ENCODE measurements around the gene SNRPD2. TPM values are rescaled to one million over a fixed set of nuclear protein-coding genes. Genes with fewer than 3 reads are reported as not detected.

SNRPD2 gene
- total and polyA plus RNA-seq, 3 experiments from 2014 or later, result 738 to 1,016 (median 747) TPM

DNA sequence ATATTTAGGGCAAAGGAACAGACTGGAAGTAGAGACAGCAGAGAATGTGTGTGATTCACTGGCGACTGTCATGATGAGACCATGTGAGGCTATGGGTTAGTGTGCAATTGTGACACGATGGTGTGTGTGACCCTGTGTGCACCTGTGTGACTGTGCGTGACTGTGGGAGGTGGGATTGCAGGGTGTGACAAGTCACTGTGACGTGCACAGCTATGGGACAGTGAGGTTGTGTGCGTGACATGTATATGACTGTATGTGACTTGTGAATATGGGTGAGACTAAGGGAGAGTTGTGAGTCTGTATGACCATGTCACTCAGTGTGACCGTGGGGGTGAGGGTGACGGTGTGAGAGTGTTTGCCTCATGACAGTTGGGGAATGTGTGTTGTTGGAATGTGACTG, 27.2 kb downstream of the SNRPD2 start:
- Histone ChIP-seq H3K4me1 (ENCODE audit: insufficient read depth, low read length) (peaks cover 19% of the 10 kb centered on the region), H3K36me3 (ENCODE audit: insufficient read depth, low read length) (no peaks in the 10 kb centered on the region), H3K27me3 (ENCODE audit: insufficient read depth, low read length, poor library complexity, severe bottlenecking) (no peaks in the 10 kb centered on the region), H3K4me3 (ENCODE audit: low read length) (no peak overlapping the region), H3K27ac (ENCODE audit: low read depth, low read length) (no peak overlapping the region), H3K9me3 (ENCODE audit: low read length) (no peaks in the 10 kb centered on the region)
- peak overlapping the region in 1 of 8 donors; percentile 3 for H3K27ac Mint-ChIP-seq
- ChIA-PET POLR2A (no interaction called here), CTCF (interaction anchor here (0.9 to 1.9 kb wide), 2 partner anchors 12 to 22 kb away, joined by 3 to 5 read pairs; no protein-coding TSS in a partner anchor)
- DNase-seq, result no peak
- peaks cover 4 to 13% of the 10 kb centered on the region in 2 donors for H3K27me3 Mint-ChIP-seq
- H3K9me3 Mint-ChIP-seq, result no peaks in the 10 kb centered on the region
- H3K4me1 Mint-ChIP-seq, result peaks cover 18 to 23% (median 19%) of the 10 kb centered on the region in 3 donors
- H3K4me3 Mint-ChIP-seq, result peak overlapping the region in 1 of 7 donors; percentile 27
- peaks cover 0 to 4% (median 2%) of the 10 kb centered on the region in 3 donors for H3K36me3 Mint-ChIP-seq

DNA sequence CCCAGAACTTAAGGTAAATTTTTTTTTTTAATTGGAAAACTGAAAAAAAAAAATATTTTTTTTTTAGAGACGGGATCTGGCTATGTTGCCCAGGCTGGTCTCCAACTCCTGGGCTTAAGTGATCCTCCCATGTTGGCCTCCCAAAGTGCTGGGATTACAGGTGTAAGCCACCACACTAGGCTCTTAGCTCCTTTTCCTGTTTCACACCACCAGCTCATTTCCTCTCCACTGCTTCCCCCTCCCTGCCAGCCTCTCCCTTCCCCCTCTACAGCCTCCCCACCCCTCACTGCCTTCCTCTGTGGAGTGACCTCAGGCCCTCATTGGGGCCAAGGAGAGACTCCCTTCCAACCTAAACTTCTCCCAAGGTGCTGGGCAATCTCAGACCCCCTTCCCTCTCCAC, 28.0 kb downstream of the SNRPD2 start:
- peaks cover 0 to 4% (median 2%) of the 10 kb centered on the region in 3 donors for H3K36me3 Mint-ChIP-seq
- no peaks in the 10 kb centered on the region for H3K9me3 Mint-ChIP-seq
- peak overlapping the region in 1 of 8 donors; percentile 32 for H3K27ac Mint-ChIP-seq
- H3K4me3 Mint-ChIP-seq, result no peak overlapping the region
- H3K4me1 Mint-ChIP-seq, result peaks cover 11 to 15% (median 13%) of the 10 kb centered on the region in 3 donors
- no peaks in the 10 kb centered on the region for H3K27me3 ChIP-seq (ENCODE audit: insufficient read depth, low read length, poor library complexity, severe bottlenecking)
- H3K4me3 ChIP-seq (ENCODE audit: low read length), result no peak overlapping the region
- peaks cover 7 to 20% of the 10 kb centered on the region in 2 donors for H3K27me3 Mint-ChIP-seq
- POLR2A ChIA-PET, result no interaction called here
- CTCF ChIA-PET, result interaction anchor here (1.9 kb wide), 1 partner anchor 21 kb away, joined by 5 read pairs; no protein-coding TSS in a partner anchor
- H3K4me1 ChIP-seq (ENCODE audit: insufficient read depth, low read length), result peaks cover 11% of the 10 kb centered on the region
- no peaks in the 10 kb centered on the region for H3K36me3 ChIP-seq (ENCODE audit: insufficient read depth, low read length)
- DNase-seq, result no peak
- no peaks in the 10 kb centered on the region for H3K9me3 ChIP-seq (ENCODE audit: low read length)
- H3K27ac ChIP-seq (ENCODE audit: low read depth, low read length), result no peak overlapping the region

DNA sequence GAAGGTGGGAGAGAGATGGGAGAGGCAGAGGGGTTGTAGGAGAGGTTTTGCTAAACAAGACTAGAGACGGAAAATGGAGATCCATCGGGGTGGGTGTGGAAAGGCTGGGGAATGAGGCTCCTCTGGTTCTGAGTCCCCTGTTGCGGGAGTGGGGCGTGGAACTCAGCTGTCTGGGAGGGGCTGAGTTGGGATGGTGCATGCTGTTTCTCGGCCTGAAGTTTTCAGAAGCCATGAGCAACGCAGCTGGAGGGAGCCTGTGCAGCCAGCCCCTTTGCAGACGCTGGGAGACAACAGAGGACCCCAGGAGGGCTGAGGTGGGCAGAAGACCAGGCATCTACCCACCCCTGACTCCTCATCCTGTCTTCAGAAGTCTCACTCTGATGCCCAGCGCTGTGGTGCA, 31.1 kb downstream of the SNRPD2 start:
- H3K4me3 Mint-ChIP-seq, result no peak overlapping the region
- Histone ChIP-seq H3K4me1 (ENCODE audit: insufficient read depth, low read length) (no peaks in the 10 kb centered on the region), H3K4me3 (ENCODE audit: low read length) (no peak overlapping the region), H3K9me3 (ENCODE audit: low read length) (no peaks in the 10 kb centered on the region), H3K27me3 (ENCODE audit: insufficient read depth, low read length, poor library complexity, severe bottlenecking) (no peaks in the 10 kb centered on the region), H3K27ac (ENCODE audit: low read depth, low read length) (no peak overlapping the region), H3K36me3 (ENCODE audit: insufficient read depth, low read length) (no peaks in the 10 kb centered on the region)
- peaks cover 7 to 22% of the 10 kb centered on the region in 2 donors for H3K27me3 Mint-ChIP-seq
- ChIA-PET CTCF (interaction anchor here (0.7 kb wide), 1 partner anchor 15 kb away, joined by 3 read pairs; no protein-coding TSS in a partner anchor), POLR2A (no interaction called here)
- no peak for DNase-seq
- H3K4me1 Mint-ChIP-seq, result no peaks in the 10 kb centered on the region
- H3K36me3 Mint-ChIP-seq, result peaks cover 0 to 2% (median 0%) of the 10 kb centered on the region in 3 donors
- no peaks in the 10 kb centered on the region for H3K9me3 Mint-ChIP-seq
- no peak overlapping the region for H3K27ac Mint-ChIP-seq

DNA sequence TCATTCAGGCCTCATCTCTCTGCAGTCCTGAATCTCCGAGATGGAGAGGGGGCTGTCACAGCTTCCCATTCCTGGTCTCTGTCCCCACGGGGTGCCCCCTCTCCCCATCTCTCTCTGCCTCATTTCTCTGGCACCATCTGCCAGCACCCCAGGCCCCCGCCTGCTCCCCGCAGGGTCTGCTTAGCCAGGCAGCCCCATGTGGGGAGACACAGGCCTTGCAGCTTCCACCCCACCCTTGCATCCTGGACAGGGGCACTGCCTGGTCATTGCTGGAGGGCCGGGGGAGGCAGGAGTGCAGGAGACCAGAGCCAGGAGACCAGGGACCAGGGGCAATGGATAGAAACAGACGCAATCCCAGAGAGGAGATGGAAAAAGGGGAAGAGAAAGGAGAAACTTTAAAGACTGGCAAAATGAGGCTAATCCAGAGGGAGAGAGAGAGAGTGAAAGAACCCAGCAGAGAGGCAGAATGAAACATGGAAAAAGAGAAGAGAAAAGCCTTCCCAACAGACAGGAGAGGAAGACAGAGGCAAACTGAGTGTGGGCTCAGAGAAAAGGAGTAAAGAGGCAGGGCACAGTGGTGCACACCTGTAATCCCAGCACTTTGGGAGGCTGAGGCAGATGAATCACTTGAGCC, 32.5 kb downstream of the SNRPD2 start:
- no peak for DNase-seq
- H3K36me3 Mint-ChIP-seq, result peaks cover 0 to 2% (median 0%) of the 10 kb centered on the region in 3 donors
- H3K4me1 Mint-ChIP-seq, result no peaks in the 10 kb centered on the region
- H3K4me3 Mint-ChIP-seq, result no peak overlapping the region
- H3K9me3 ChIP-seq (ENCODE audit: low read length), result no peaks in the 10 kb centered on the region
- no peak overlapping the region for H3K4me3 ChIP-seq (ENCODE audit: low read length)
- H3K27ac ChIP-seq (ENCODE audit: low read depth, low read length), result no peak overlapping the region
- no peaks in the 10 kb centered on the region for H3K36me3 ChIP-seq (ENCODE audit: insufficient read depth, low read length)
- POLR2A ChIA-PET, result no interaction called here
- no peaks in the 10 kb centered on the region for H3K27me3 ChIP-seq (ENCODE audit: insufficient read depth, low read length, poor library complexity, severe bottlenecking)
- H3K4me1 ChIP-seq (ENCODE audit: insufficient read depth, low read length), result no peaks in the 10 kb centered on the region
- peak overlapping the region in 1 of 8 donors; percentile 61 for H3K27ac Mint-ChIP-seq
- no peaks in the 10 kb centered on the region for H3K9me3 Mint-ChIP-seq
- H3K27me3 Mint-ChIP-seq, result peaks cover 7 to 15% of the 10 kb centered on the region in 2 donors
- CTCF ChIA-PET, result no interaction called here

DNA sequence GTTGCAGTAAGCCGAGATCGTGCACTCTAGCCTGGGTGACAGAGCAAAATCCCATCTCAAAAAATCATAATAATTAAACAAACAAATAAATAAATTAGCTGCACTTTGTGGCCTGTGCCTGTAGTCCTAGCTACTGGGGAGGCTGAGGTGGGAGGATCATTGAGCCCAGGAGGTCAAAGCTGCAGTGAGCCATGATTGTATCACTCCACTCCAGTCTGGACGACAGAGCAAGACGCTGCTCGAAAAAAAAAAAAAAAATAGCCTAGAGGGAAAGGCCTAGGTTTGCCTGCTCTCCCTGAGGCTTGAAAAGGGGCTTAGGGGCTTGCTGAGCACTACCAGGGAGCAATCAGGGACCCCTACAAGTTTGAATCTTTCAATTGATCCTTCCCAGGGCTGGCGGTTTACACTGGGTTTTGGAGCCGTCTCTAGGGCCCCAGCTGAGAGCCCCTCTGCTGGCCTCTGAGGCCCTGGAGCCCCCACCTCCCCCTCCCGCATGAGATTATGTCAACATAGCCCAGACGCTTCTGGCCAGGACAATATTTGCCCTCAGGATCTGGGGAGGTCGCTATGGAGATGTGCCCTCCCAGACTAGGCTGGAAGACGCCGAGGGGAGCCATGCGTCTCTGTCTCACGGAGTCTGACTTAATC, 34.1 kb downstream of the SNRPD2 start:
- POLR2A ChIA-PET, result no interaction called here
- H3K36me3 ChIP-seq (ENCODE audit: insufficient read depth, low read length), result no peaks in the 10 kb centered on the region
- CTCF ChIA-PET, result interaction anchor here (1.3 kb wide), 1 partner anchor 12 kb away, joined by 3 read pairs; no protein-coding TSS in a partner anchor
- no peaks in the 10 kb centered on the region for H3K27me3 ChIP-seq (ENCODE audit: insufficient read depth, low read length, poor library complexity, severe bottlenecking)
- Mint-ChIP-seq H3K27me3 (peaks cover 7 to 13% of the 10 kb centered on the region in 2 donors), H3K36me3 (peaks cover 0 to 2% (median 0%) of the 10 kb centered on the region in 3 donors), H3K4me1 (no peaks in the 10 kb centered on the region), H3K9me3 (no peaks in the 10 kb centered on the region), H3K4me3 (no peak overlapping the region), H3K27ac (no peak overlapping the region)
- no peak overlapping the region for H3K4me3 ChIP-seq (ENCODE audit: low read length)
- no peak for DNase-seq
- H3K4me1 ChIP-seq (ENCODE audit: insufficient read depth, low read length), result no peaks in the 10 kb centered on the region
- H3K9me3 ChIP-seq (ENCODE audit: low read length), result no peaks in the 10 kb centered on the region
- no peak overlapping the region for H3K27ac ChIP-seq (ENCODE audit: low read depth, low read length)

DNA sequence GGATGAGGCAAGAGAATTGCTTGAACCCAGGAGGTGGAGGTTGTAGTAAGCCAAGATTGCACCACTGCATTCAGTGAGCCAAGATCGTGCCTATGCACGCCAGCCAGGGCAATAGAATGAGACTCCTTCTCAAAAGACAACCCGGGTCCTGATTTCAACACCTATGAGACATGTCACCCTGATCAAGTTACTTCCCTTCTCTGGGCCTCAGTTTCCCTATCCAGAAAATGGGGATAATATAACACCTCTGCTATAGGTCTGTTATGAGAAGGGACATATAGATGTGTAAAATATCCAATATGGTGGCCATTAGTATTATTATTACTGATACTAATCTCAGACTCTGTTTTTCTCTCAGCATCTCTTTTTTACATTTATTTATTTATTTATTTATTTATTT, 36.7 kb downstream of the SNRPD2 start:
- Histone ChIP-seq H3K4me3 (ENCODE audit: low read length) (no peak overlapping the region), H3K4me1 (ENCODE audit: insufficient read depth, low read length) (no peaks in the 10 kb centered on the region), H3K27ac (ENCODE audit: low read depth, low read length) (no peak overlapping the region), H3K9me3 (ENCODE audit: low read length) (no peaks in the 10 kb centered on the region), H3K27me3 (ENCODE audit: insufficient read depth, low read length, poor library complexity, severe bottlenecking) (no peaks in the 10 kb centered on the region), H3K36me3 (ENCODE audit: insufficient read depth, low read length) (no peaks in the 10 kb centered on the region)
- H3K4me1 Mint-ChIP-seq, result no peaks in the 10 kb centered on the region
- H3K9me3 Mint-ChIP-seq, result no peaks in the 10 kb centered on the region
- ChIA-PET CTCF (no interaction called here), POLR2A (no interaction called here)
- no peak overlapping the region for H3K27ac Mint-ChIP-seq
- H3K4me3 Mint-ChIP-seq, result no peak overlapping the region
- DNase-seq, result no peak
- H3K27me3 Mint-ChIP-seq, result peaks cover 7 to 12% of the 10 kb centered on the region in 2 donors
- no peaks in the 10 kb centered on the region for H3K36me3 Mint-ChIP-seq

DNA sequence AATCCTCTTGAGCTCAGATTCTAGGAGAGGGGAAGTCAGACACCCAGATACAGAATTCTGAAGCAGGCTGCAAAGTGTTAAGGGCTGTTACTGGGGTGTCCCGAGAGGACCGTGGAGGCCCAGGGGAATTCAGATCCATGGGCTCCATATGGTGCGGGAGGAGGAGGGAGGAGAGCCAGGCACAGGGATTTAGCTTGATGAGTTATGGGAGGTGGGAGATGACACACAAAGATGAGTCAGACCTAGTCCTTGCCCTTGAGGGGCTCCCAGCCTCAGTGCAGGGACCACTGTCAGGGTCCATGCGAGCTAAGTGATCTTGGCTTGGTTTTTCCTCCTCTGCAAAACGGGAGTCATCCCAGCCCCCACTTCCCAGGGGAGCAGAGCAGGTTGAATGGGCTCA, 38.1 kb downstream of the SNRPD2 start:
- Histone ChIP-seq H3K27ac (ENCODE audit: low read depth, low read length) (no peak overlapping the region), H3K4me1 (ENCODE audit: insufficient read depth, low read length) (no peaks in the 10 kb centered on the region), H3K27me3 (ENCODE audit: insufficient read depth, low read length, poor library complexity, severe bottlenecking) (no peaks in the 10 kb centered on the region), H3K4me3 (ENCODE audit: low read length) (no peak overlapping the region), H3K36me3 (ENCODE audit: insufficient read depth, low read length) (no peaks in the 10 kb centered on the region), H3K9me3 (ENCODE audit: low read length) (no peaks in the 10 kb centered on the region)
- no peaks in the 10 kb centered on the region for H3K9me3 Mint-ChIP-seq
- H3K4me3 Mint-ChIP-seq, result no peak overlapping the region
- CTCF ChIA-PET, result interaction anchor here (1.1 kb wide), 1 partner anchor 39 kb away, joined by 3 read pairs; the partner anchor contains the start of gene QPCTL
- no peak overlapping the region for H3K27ac Mint-ChIP-seq
- no peak for DNase-seq
- no peaks in the 10 kb centered on the region for H3K4me1 Mint-ChIP-seq
- H3K36me3 Mint-ChIP-seq, result no peaks in the 10 kb centered on the region
- H3K27me3 Mint-ChIP-seq, result peaks cover 2 to 3% of the 10 kb centered on the region in 2 donors
- POLR2A ChIA-PET, result no interaction called here

DNA sequence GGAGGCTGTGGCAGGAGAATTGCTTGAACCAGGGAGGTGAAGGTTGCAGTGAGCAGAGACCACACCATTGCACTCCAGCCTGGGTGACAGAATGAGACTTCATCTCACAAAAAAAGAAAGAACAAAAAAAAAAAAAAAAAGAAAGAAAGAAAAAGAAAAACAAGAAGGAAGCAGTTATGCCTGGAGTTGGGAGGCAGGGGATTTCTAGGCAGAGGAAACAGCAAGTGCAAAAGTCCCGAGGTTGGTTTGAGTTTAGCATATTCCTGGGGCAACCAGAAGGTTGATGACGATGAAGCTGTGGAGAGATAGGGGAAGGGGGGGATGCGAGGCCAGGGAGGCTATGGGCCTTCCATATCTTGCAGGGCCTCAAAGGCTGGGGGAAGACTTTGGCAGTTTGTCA, 41.0 kb downstream of the SNRPD2 start:
- Mint-ChIP-seq H3K36me3 (no peaks in the 10 kb centered on the region), H3K4me3 (no peak overlapping the region), H3K4me1 (peaks cover 6 to 9% (median 9%) of the 10 kb centered on the region in 3 donors), H3K27ac (no peak overlapping the region), H3K9me3 (no peaks in the 10 kb centered on the region), H3K27me3 (peaks cover 2 to 3% of the 10 kb centered on the region in 2 donors)
- ChIA-PET POLR2A (no interaction called here), CTCF (interaction anchor here (0.7 to 1.2 kb wide), 3 partner anchors 9 to 166 kb away, joined by 3 read pairs; no protein-coding TSS in a partner anchor)
- H3K9me3 ChIP-seq (ENCODE audit: low read length), result no peaks in the 10 kb centered on the region
- DNase-seq, result no peak
- no peaks in the 10 kb centered on the region for H3K27me3 ChIP-seq (ENCODE audit: insufficient read depth, low read length, poor library complexity, severe bottlenecking)
- no peak overlapping the region for H3K27ac ChIP-seq (ENCODE audit: low read depth, low read length)
- no peak overlapping the region for H3K4me3 ChIP-seq (ENCODE audit: low read length)
- H3K4me1 ChIP-seq (ENCODE audit: insufficient read depth, low read length), result peaks cover 7% of the 10 kb centered on the region
- no peaks in the 10 kb centered on the region for H3K36me3 ChIP-seq (ENCODE audit: insufficient read depth, low read length)
